ENCODE measurements around the gene CPEB1.
"Not testable (repeated sequence)": the region's sequence is repeated elsewhere in the genome, so short reads cannot be mapped to it uniquely, and the experiment has no call there.

CPEB1 gene

GRCh38 chr15:82648257-82649103 is 1.3 kb upstream of the CPEB1 start:
- no peak for DNase-seq

- peak; percentile 66 for DNase-seq
Measured at GRCh38 chr15:82647835-82648256, 683 bp upstream of the CPEB1 start.

- DNase-seq: peak; percentile 23
Measured at GRCh38 chr15:82646250-82647044, 716 bp downstream of the CPEB1 start.

GRCh38 chr15:82644967-82645852 is 2.0 kb downstream of the CPEB1 start:
- not testable (repeated sequence) for DNase-seq

- no peak for DNase-seq
Measured at GRCh38 chr15:82643992-82644391, 3.2 kb downstream of the CPEB1 start.

GRCh38 chr15:82642656-82643055 is 4.5 kb downstream of the CPEB1 start:
- DNase-seq: no peak

GRCh38 chr15:82641129-82641798 is 5.9 kb downstream of the CPEB1 start:
- DNase-seq: no peak

- no peak for DNase-seq
Measured at GRCh38 chr15:82640672-82641071, 6.5 kb downstream of the CPEB1 start.

GRCh38 chr15:82635798-82636197 is 11.4 kb downstream of the CPEB1 start:
- no peak for DNase-seq

GRCh38 chr15:82630033-82630432 is 17.1 kb downstream of the CPEB1 start:
- no peak for DNase-seq

GRCh38 chr15:82625136-82625535 is 22.0 kb downstream of the CPEB1 start:
- no peak for DNase-seq

GRCh38 chr15:82624438-82624837 is 22.7 kb downstream of the CPEB1 start:
- DNase-seq: no peak

GRCh38 chr15:82624008-82624407 is 23.2 kb downstream of the CPEB1 start:
- no peak for DNase-seq

GRCh38 chr15:82621970-82622369 is 25.2 kb downstream of the CPEB1 start:
- DNase-seq: no peak

- DNase-seq: no peak
Measured at GRCh38 chr15:82613747-82614146, 33.4 kb downstream of the CPEB1 start.

- no peak for DNase-seq
Measured at GRCh38 chr15:82611348-82611747, 35.8 kb downstream of the CPEB1 start.

GRCh38 chr15:82602195-82602594 is 45.0 kb downstream of the CPEB1 start:
- DNase-seq: no peak

- DNase-seq: no peak
Measured at GRCh38 chr15:82599862-82600261, 47.3 kb downstream of the CPEB1 start.

- no peak for DNase-seq
Measured at GRCh38 chr15:82597815-82598214, 49.3 kb downstream of the CPEB1 start.

- no peak for DNase-seq
Measured at GRCh38 chr15:82595766-82596165, 51.4 kb downstream of the CPEB1 start.

GRCh38 chr15:82595203-82595602 is 52.0 kb downstream of the CPEB1 start:
- no peak for DNase-seq

- DNase-seq: no peak
Measured at GRCh38 chr15:82587805-82588204, 59.4 kb downstream of the CPEB1 start.

All from activated naive CD4-positive, alpha-beta T cell treated with anti-CD3 and anti-CD28 coated beads, Interleukin-2, amount 50 U/mL, for 16 hours (primary cell).